Thoracic aorta (tissue), 2 donors: ENCODE measurements around the gene PHACTR1. TPM values are rescaled to one million over a fixed set of nuclear protein-coding genes. Genes with fewer than 3 reads are reported as not detected.

ENCODE experiments used
- ATAC-seq: fragments of 150-250 bp; one replicate; pipeline ENCODE4 v1.8.0; 2017; ENCODE audit warnings: low read depth; ENCODE audit not compliant: insufficient number of reproducible peaks, low FRiP score
- DNase-seq: peaks from one replicate; pipeline ENCODE4 v3.0.0-alpha.2; 2020; ENCODE audit warnings: low spot score
- H3K27ac ChIP-seq, 2 donors: fragments of 200-600 bp; sonication (generic); 1 replicate in 1 of 2; 2 replicates in 1 of 2; pipeline ENCODE4 v1.5.1; 2016; ENCODE audit warnings: mild to moderate bottlenecking in 2 of 2, moderate library complexity in 2 of 2
- H3K27me3 ChIP-seq: fragments of 200-600 bp; sonication (generic); replicated peaks from 2 replicates; pipeline ENCODE4 v1.6.0; 2016; ENCODE audit warnings: mild to moderate bottlenecking; ENCODE audit not compliant: insufficient read depth
- H3K36me3 ChIP-seq: fragments of 200-600 bp; sonication (generic); one replicate; pipeline ENCODE4 v1.5.1; 2016
- H3K4me1 ChIP-seq, 2 donors: fragments of 200-600 bp; sonication (generic); 1 replicate in 1 of 2; 2 replicates in 1 of 2; pipeline versions ENCODE4 v1.5.1 to v1.6.0; 2016; ENCODE audit warnings: low read depth in 2 of 2, mild to moderate bottlenecking in 1 of 2; ENCODE audit not compliant: control insufficient read depth in 1 of 2
- H3K4me3 ChIP-seq: fragments of 200-600 bp; sonication (generic); 2 replicates; pipeline ENCODE4 v1.5.1; 2016; ENCODE audit warnings: mild to moderate bottlenecking
- H3K9me3 ChIP-seq: fragments of 200-600 bp; sonication (generic); 2 replicates; pipeline ENCODE4 v1.5.1; 2016
- CTCF ChIP-seq: fragments of 200-600 bp; sonication (generic); IDR thresholded peaks from one replicate; pipeline ENCODE4 v1.5.1; 2019; ENCODE audit warnings: antibody characterized with exemption
- total RNA-seq, 2 donors: library from RNA; depleted of rRNA; stranded (reverse); fragments of >200 nt; gene quantifications; one replicate each; pipeline versions ENCODE4 v1.1.0 to v1.2.3, GENCODE V29; 2016

The PHACTR1 gene
- total RNA-seq, 2 donors from 2014 or later = 42.9 to 69.1 TPM

- DNase-seq = no peak
- no peaks in the 10 kb centered on the region for H3K36me3 ChIP-seq
- H3K27me3 ChIP-seq = no peaks in the 10 kb centered on the region
- no peaks in the 10 kb centered on the region for H3K9me3 ChIP-seq
- no peak overlapping the region for H3K4me3 ChIP-seq
- no peak for TF ChIP-seq CTCF
- no peak for ATAC-seq
- no peak overlapping the region for H3K27ac ChIP-seq
- no peaks in the 10 kb centered on the region for H3K4me1 ChIP-seq
Measured at GRCh38 chr6:12924911-12925310, 208.3 kb downstream of the PHACTR1 start.

DNA sequence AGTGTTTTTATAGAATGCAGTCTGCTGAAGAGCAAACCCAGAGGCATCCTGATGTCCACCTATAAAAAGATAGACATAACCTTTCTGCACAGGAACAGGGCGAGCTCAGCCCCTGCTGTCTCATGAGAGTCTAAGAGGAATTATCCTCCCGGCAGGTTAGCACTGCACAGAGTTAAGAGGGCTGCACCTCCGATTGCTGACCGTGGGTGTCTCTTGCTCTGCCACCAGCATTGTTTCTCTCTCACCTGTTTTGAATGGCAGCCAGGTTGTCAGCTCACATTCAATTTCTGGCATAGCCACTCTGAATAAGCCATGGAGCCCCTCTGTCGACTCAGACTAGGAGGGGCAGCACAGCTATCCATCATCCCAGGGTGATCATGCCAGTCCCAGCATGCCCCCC is 211.2 kb downstream of the PHACTR1 start:
- H3K27me3 ChIP-seq = no peaks in the 10 kb centered on the region
- DNase-seq (no peak), ATAC-seq (no peak)
- no peak overlapping the region for H3K27ac ChIP-seq
- TF ChIP-seq CTCF = no peak
- no peak overlapping the region for H3K4me3 ChIP-seq
- H3K9me3 ChIP-seq = no peaks in the 10 kb centered on the region
- H3K36me3 ChIP-seq = no peaks in the 10 kb centered on the region
- H3K4me1 ChIP-seq = no peaks in the 10 kb centered on the region

GRCh38 chr6:12929678-12930077 is 213.1 kb downstream of the PHACTR1 start:
- Histone ChIP-seq H3K36me3 (no peaks in the 10 kb centered on the region), H3K4me3 (no peak overlapping the region), H3K27me3 (no peaks in the 10 kb centered on the region), H3K4me1 (no peaks in the 10 kb centered on the region), H3K27ac (no peak overlapping the region), H3K9me3 (no peaks in the 10 kb centered on the region)
- ATAC-seq (no peak), DNase-seq (no peak)
- no peak for TF ChIP-seq CTCF

- Histone ChIP-seq H3K4me1 (no peaks in the 10 kb centered on the region), H3K27ac (no peak overlapping the region), H3K9me3 (no peaks in the 10 kb centered on the region), H3K27me3 (no peaks in the 10 kb centered on the region), H3K36me3 (no peaks in the 10 kb centered on the region), H3K4me3 (no peak overlapping the region)
- DNase-seq (no peak), ATAC-seq (no peak)
- no peak for TF ChIP-seq CTCF
Measured at GRCh38 chr6:12931639-12932038, 215.1 kb downstream of the PHACTR1 start.

GRCh38 chr6:12935637-12936036 is 219.1 kb downstream of the PHACTR1 start:
- H3K27me3 ChIP-seq = no peaks in the 10 kb centered on the region
- TF ChIP-seq CTCF = no peak
- H3K4me3 ChIP-seq = no peak overlapping the region
- H3K4me1 ChIP-seq = peaks cover 0 to 9% of the 10 kb centered on the region in 2 donors
- H3K27ac ChIP-seq = no peak overlapping the region
- H3K36me3 ChIP-seq = no peaks in the 10 kb centered on the region
- DNase-seq (no peak), ATAC-seq (no peak)
- H3K9me3 ChIP-seq = no peaks in the 10 kb centered on the region
